GM12892 (cell line): Measurements from ENCODE around the gene DCC.

Experiments
- POLR2A ChIP-seq: IDR thresholded peaks from 2 replicates; pipeline ENCODE4 v1.6.1; 2011; ENCODE audit warnings: low read depth, low read length, control low read depth
- POLR2AphosphoS5 ChIP-seq: IDR thresholded peaks from 2 replicates; pipeline ENCODE4 v1.6.1; 2011; ENCODE audit warnings: low read depth, low read length, control low read depth

DNA sequence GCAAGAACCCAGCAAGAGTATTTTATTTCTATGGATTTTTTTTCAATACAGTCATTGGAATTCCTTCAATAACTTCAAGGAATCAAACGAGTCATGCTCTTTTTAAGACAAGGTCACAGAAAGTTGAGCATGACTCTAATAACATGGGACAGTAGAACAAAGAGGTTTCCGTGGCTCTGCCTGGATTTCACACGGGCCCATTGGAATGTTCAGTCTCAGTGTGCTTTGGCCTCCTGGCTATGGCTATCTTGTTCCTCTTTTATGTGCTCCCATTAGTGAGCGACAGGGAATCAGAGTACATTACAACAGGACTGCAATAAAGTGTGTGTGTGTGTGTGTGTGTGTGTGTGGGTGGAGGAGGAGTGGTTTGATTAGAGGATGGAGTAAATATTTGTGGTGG is 312.4 kb downstream of the DCC start:
- TF ChIP-seq POLR2AphosphoS5 (no peak), POLR2A (no peak)
